Loucy (cell line): ENCODE data around the gene SLC6A13.

Experiments used
- H2AFZ ChIP-seq: fragments of 200-600 bp; sonication (generic); 2 replicates; pipeline ENCODE4 v1.6.0; 2016; ENCODE audit warnings: antibody characterized with exemption, mild to moderate bottlenecking, low read length, moderate library complexity
- H3F3A ChIP-seq: fragments of 200-600 bp; 2 replicates; pipeline ENCODE4 v1.6.0; 2016; ENCODE audit warnings: antibody characterized with exemption, low read depth, mild to moderate bottlenecking
- H3K27me3 ChIP-seq: fragments of 200-600 bp; sonication (generic); 2 replicates; pipeline ENCODE4 v1.6.1; 2014; ENCODE audit warnings: low read length, mild to moderate bottlenecking; ENCODE audit not compliant: insufficient read depth, poor library complexity, severe bottlenecking
- H3K36me3 ChIP-seq: fragments of 200-600 bp; sonication (generic); 2 replicates; pipeline ENCODE4 v1.6.1; 2016; ENCODE audit warnings: low read length; ENCODE audit not compliant: insufficient read depth
- H3K4me1 ChIP-seq: fragments of 200-600 bp; sonication (generic); 2 replicates; pipeline ENCODE4 v1.5.1; 2014; ENCODE audit warnings: low read length, mild to moderate bottlenecking; ENCODE audit not compliant: insufficient read depth, poor library complexity, severe bottlenecking
- H3K4me2 ChIP-seq: fragments of 200-600 bp; sonication (generic); 2 replicates; pipeline ENCODE4 v1.6.0; 2014; ENCODE audit warnings: antibody characterized with exemption, low read length, low read depth, mild to moderate bottlenecking; ENCODE audit not compliant: poor library complexity, severe bottlenecking
- H3K4me3 ChIP-seq: fragments of 200-600 bp; sonication (generic); 2 replicates; pipeline ENCODE4 v1.5.1; 2014; ENCODE audit warnings: low read length, mild to moderate bottlenecking, mixed read lengths; ENCODE audit not compliant: poor library complexity, severe bottlenecking
- H3K79me2 ChIP-seq: fragments of 200-600 bp; sonication (generic); 2 replicates; pipeline ENCODE4 v1.6.1; 2014; ENCODE audit warnings: low read length; ENCODE audit not compliant: insufficient read depth
- H3K9ac ChIP-seq: fragments of 200-600 bp; sonication (generic); 2 replicates; pipeline ENCODE4 v1.6.0; 2014; ENCODE audit warnings: mild to moderate bottlenecking, low read depth, low read length, moderate library complexity; ENCODE audit not compliant: poor library complexity, severe bottlenecking
- H3K9me2 ChIP-seq: fragments of 200-600 bp; sonication (generic); replicated peaks from 2 replicates; pipeline ENCODE4 v1.6.1; 2016; ENCODE audit warnings: low read depth, low read length, mixed read lengths
- H3K9me3 ChIP-seq: fragments of 200-600 bp; sonication (generic); 2 replicates; pipeline ENCODE4 v1.6.1; 2014; ENCODE audit warnings: mild to moderate bottlenecking, antibody characterized with exemption, low read length, low read depth; ENCODE audit not compliant: insufficient read depth
- H4K20me1 ChIP-seq: fragments of 200-600 bp; sonication (generic); 2 replicates; pipeline ENCODE4 v1.6.0; 2014; ENCODE audit warnings: antibody characterized with exemption, low read length, mild to moderate bottlenecking; ENCODE audit not compliant: insufficient read depth, poor library complexity, severe bottlenecking
- CTCF ChIP-seq: fragments of 200-600 bp; sonication (generic); conservative IDR thresholded peaks from 2 replicates; pipeline ENCODE4 v1.5.1; 2014; ENCODE audit warnings: mild to moderate bottlenecking, antibody characterized with exemption, low read length
- EZH2phosphoT487 ChIP-seq: fragments of 200-600 bp; IDR thresholded peaks from 2 replicates; pipeline ENCODE4 v1.6.1; 2018; ENCODE audit warnings: antibody characterized with exemption, mild to moderate bottlenecking, moderate library complexity, borderline replicate concordance

SLC6A13 gene

GRCh38 chr12:210277-211141, 52.1 kb downstream of the SLC6A13 start:
- Histone ChIP-seq H3F3A (no peaks in the 10 kb centered on the region), H3K9ac (no peak overlapping the region), H3K4me2 (no peak overlapping the region), H3K79me2 (no peaks in the 10 kb centered on the region), H3K4me1 (peaks cover 34% of the 10 kb centered on the region), H3K36me3 (no peaks in the 10 kb centered on the region), H3K27me3 (no peaks in the 10 kb centered on the region), H3K4me3 (no peak overlapping the region), H2AFZ (no peak overlapping the region), H3K9me3 (no peaks in the 10 kb centered on the region), H3K9me2 (no peaks in the 10 kb centered on the region), H4K20me1 (no peaks in the 10 kb centered on the region)
- TF ChIP-seq CTCF (no peak), EZH2phosphoT487 (no peak)

- peaks cover 28% of the 10 kb centered on the region for H3K4me1 ChIP-seq
- H3K9ac ChIP-seq = no peak overlapping the region
- TF ChIP-seq EZH2phosphoT487 = no peak
- no peak for TF ChIP-seq CTCF
Measured at GRCh38 chr12:209851-210250, 52.8 kb downstream of the SLC6A13 start.

GRCh38 chr12:209246-209645, 53.4 kb downstream of the SLC6A13 start:
- no peaks in the 10 kb centered on the region for H4K20me1 ChIP-seq

More at GRCh38 chr12:209851-210250, 52.8 kb downstream of the SLC6A13 start:
- no peaks in the 10 kb centered on the region for H4K20me1 ChIP-seq
- no peaks in the 10 kb centered on the region for H3K27me3 ChIP-seq
- H3F3A ChIP-seq = no peaks in the 10 kb centered on the region
- no peaks in the 10 kb centered on the region for H3K36me3 ChIP-seq
- H3K4me3 ChIP-seq = no peak overlapping the region
- H3K9me3 ChIP-seq = no peaks in the 10 kb centered on the region
- no peak overlapping the region for H3K4me2 ChIP-seq
- H3K79me2 ChIP-seq = no peaks in the 10 kb centered on the region
- H3K9me2 ChIP-seq = no peaks in the 10 kb centered on the region
- H2AFZ ChIP-seq = no peak overlapping the region

More at GRCh38 chr12:209246-209645, 53.4 kb downstream of the SLC6A13 start:
- no peak overlapping the region for H3K4me3 ChIP-seq
- TF ChIP-seq CTCF = no peak
- no peak for TF ChIP-seq EZH2phosphoT487
- no peak overlapping the region for H3K4me2 ChIP-seq
- H2AFZ ChIP-seq = no peak overlapping the region
- H3K9me3 ChIP-seq = no peaks in the 10 kb centered on the region
- no peaks in the 10 kb centered on the region for H3F3A ChIP-seq
- no peaks in the 10 kb centered on the region for H3K27me3 ChIP-seq
- H3K9ac ChIP-seq = no peak overlapping the region
- H3K4me1 ChIP-seq = peaks cover 22% of the 10 kb centered on the region
- no peaks in the 10 kb centered on the region for H3K79me2 ChIP-seq
- no peaks in the 10 kb centered on the region for H3K36me3 ChIP-seq
- no peaks in the 10 kb centered on the region for H3K9me2 ChIP-seq
